Measurements from ENCODE around the gene KCNG2. TPM values are rescaled to one million over a fixed set of nuclear protein-coding genes. Genes with fewer than 3 reads are reported as not detected.

KCNG2 gene
- total and polyA plus RNA-seq, 2 of the 8 experiments (the other 6 are each of a cell fraction or from before 2014, with no cell fraction given): 0.19 to 0.74 TPM

- TF ChIP-seq RNF2 (IDR thresholded peaks at IDR 0.05; ENCODE audit: borderline replicate concordance, low read depth, low read length, missing control alignments, poor library complexity, severe bottlenecking): no peak
- no peak for TF ChIP-seq ASH2L (IDR thresholded peaks at IDR 0.05; ENCODE audit: low read length)
- no peak for TF ChIP-seq MAFK (IDR thresholded peaks at IDR 0.05; ENCODE audit: low read depth, low read length)
Measured at GRCh38 chr18:79903787-79904356, 106.1 kb downstream of the KCNG2 start (continued).

All from H1 (cell line).